ENCODE data around the gene FMO4. TPM values are rescaled to one million over a fixed set of nuclear protein-coding genes. Genes with fewer than 3 reads are reported as not detected.
"Not testable (repeated sequence)": the region's sequence is repeated elsewhere in the genome, so short reads cannot be mapped to it uniquely, and the experiment has no call there.

FMO4 gene
- total and polyA plus RNA-seq, 10 of the 15 experiments (the other 5 are each of a cell fraction or from before 2014, with no cell fraction given), result 0.26 to 3.0 (median 1.1) TPM

DNA sequence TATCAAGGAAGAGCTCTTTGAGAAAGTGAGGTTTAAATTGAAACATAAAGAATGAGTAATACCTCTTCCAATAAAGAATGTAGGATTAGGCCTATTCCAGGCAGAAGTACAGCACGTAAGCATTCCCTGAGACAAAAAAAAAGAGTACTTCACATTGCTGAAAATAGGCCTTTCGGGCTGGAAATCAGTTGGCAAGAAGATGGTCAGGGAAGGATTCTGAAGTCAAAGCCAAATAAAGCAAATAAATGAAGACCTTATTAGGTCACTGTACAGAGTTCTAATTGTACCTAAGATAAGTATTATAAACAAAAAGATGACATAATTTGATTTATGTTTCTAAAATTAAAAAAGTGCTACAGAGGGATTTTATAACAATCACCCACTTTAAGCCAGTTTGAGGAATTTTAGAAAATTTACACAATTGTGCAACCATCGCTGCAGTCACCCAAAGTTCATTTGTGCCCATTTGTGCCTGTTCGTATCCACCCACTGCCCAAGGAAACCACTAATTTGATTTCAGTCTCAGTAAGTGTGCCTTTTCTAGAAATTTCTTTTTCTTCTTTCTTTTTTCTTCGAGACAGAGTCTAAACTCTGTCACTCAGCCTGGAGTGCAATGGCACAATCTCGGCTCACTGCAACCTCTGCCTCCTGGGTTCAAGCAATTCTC lies 58.6 kb downstream of the FMO4 start:
- Histone ChIP-seq H3K27me3 (replicated peaks in 1 of 2; ENCODE audit: control insufficient read depth in 2 of 2, insufficient read depth in 2 of 2, low read length in 1 of 2) (no peaks in the 10 kb centered on the region), H3K9me3 (replicated peaks; ENCODE audit: control insufficient read depth, insufficient read depth, low read length) (no peaks in the 10 kb centered on the region), H3K4me1 (ENCODE audit: control insufficient read depth, insufficient read depth, low read length) (no peaks in the 10 kb centered on the region), H2AFZ (ENCODE audit: control insufficient read depth, low read depth, low read length) (no peak overlapping the region), H3K4me3 (no peak overlapping the region), H3K79me2 (ENCODE audit: control insufficient read depth, insufficient read depth, low read length) (no peaks in the 10 kb centered on the region), H3K27ac (ENCODE audit: control insufficient read depth, insufficient read depth) (no peak overlapping the region), H3K4me2 (ENCODE audit: control insufficient read depth, insufficient read depth) (no peak overlapping the region), H4K20me1 (ENCODE audit: control insufficient read depth, insufficient read depth) (no peaks in the 10 kb centered on the region), H3K36me3 (ENCODE audit: control insufficient read depth in 2 of 2, insufficient read depth in 2 of 2, low read length in 1 of 2) (no peaks in the 10 kb centered on the region), H3K9ac (ENCODE audit: control insufficient read depth, insufficient read depth, low read length) (no peak overlapping the region)
- WGBS (ENCODE audit: insufficient coverage, insufficient replicate concordance, low lambda C conversion rate, missing lambda C conversion rate), result 39% methylated on average over 6 of the region's 6 CpGs
- ChIA-PET SMC1A (ENCODE audit: uncharacterized antibody, unreplicated experiment) (interaction anchor here (0.6 to 0.7 kb wide), 2 partner anchors 11 to 75 kb away, joined by 3 read pairs; no protein-coding TSS in a partner anchor), RAD21 (ENCODE audit: unreplicated experiment) (no interaction called here), POLR2A (no interaction called here), CTCF (no interaction called here)
- TF ChIP-seq ZNF274 (IDR thresholded peaks at IDR 0.05; ENCODE audit: insufficient read depth, insufficient read length) (no peak), RAD21 (IDR thresholded peaks at IDR 0.05; ENCODE audit: insufficient read depth, low read depth, low read length) (no peak)
- TF ChIP-seq, protein P1, sequence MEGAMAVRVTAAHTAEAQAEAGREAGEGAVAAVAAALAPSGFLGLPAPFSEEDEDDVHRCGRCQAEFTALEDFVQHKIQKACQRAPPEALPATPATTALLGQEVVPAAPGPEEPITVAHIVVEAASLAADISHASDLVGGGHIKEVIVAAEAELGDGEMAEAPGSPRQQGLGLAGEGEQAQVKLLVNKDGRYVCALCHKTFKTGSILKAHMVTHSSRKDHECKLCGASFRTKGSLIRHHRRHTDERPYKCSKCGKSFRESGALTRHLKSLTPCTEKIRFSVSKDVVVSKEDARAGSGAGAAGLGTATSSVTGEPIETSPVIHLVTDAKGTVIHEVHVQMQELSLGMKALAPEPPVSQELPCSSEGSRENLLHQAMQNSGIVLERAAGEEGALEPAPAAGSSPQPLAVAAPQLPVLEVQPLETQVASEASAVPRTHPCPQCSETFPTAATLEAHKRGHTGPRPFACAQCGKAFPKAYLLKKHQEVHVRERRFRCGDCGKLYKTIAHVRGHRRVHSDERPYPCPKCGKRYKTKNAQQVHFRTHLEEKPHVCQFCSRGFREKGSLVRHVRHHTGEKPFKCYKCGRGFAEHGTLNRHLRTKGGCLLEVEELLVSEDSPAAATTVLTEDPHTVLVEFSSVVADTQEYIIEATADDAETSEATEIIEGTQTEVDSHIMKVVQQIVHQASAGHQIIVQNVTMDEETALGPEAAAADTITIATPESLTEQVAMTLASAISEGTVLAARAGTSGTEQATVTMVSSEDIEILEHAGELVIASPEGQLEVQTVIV (IDR thresholded peaks at IDR 0.05; ENCODE audit: borderline replicate concordance, partially characterized antibody), result no peak
- intact Hi-C loops (cut with micrococcal nuclease; ENCODE audit: unreplicated experiment), result no loop called here
- BruUV-seq (replicated peaks), result no TSS peak
- ATAC-seq (no peak), FAIRE-seq (no peak), DNase-seq (ENCODE audit: low read depth, low spot score) (no peak)
- in situ Hi-C loops (cut with MboI), result no loop called here

DNA sequence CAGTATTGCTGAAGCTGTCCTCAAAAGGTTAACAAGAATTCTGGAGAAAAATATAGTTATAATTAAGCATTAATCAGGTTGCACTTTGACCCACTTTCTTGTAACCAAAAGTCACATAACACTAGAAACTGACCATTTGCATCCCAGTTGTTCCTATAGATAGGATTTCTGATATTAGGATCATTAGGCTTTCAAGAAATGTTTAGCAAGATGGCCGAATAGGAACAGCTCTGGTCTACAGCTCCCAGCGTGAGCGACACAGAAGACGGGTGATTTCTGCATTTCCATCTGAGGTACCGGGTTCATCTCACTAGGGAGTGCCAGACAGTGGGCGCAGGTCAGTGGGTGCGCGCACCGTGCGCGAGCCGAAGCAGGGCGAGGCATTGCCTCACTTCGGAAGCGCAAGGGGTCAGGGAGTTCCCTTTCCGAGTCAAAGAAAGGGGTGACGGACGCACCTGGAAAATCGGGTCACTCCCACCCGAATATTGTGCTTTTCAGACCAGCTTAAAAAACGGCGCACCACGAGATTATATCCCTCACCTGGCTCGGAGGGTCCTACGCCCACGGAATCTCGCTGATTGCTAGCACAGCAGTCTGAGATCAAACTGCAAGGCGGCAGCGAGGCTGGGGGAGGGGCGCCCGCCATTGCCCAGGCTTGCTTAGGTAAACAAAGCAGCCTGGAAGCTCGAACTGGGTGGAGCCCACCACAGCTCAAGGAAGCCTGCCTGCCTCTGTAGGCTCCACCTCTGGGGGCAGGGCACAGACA lies 59.6 kb downstream of the FMO4 start:
- RAD21 ChIA-PET (ENCODE audit: unreplicated experiment); H3K36me3 ChIP-seq (ENCODE audit: control insufficient read depth in 2 of 2, insufficient read depth in 2 of 2, low read length in 1 of 2); ATAC-seq; H3K27ac ChIP-seq (ENCODE audit: control insufficient read depth, insufficient read depth); H3K9ac ChIP-seq (ENCODE audit: control insufficient read depth, insufficient read depth, low read length); in situ Hi-C loops (cut with MboI); POLR2A ChIA-PET; DNase-seq (ENCODE audit: low read depth, low spot score); intact Hi-C loops (cut with micrococcal nuclease; ENCODE audit: unreplicated experiment); H3K4me2 ChIP-seq (ENCODE audit: control insufficient read depth, insufficient read depth); H3K9me3 ChIP-seq (replicated peaks; ENCODE audit: control insufficient read depth, insufficient read depth, low read length); H3K4me3 ChIP-seq; BruUV-seq (replicated peaks); CTCF ChIA-PET; H3K4me1 ChIP-seq (ENCODE audit: control insufficient read depth, insufficient read depth, low read length); FAIRE-seq; H3K79me2 ChIP-seq (ENCODE audit: control insufficient read depth, insufficient read depth, low read length); H3K27me3 ChIP-seq (replicated peaks in 1 of 2; ENCODE audit: control insufficient read depth in 2 of 2, insufficient read depth in 2 of 2, low read length in 1 of 2); H2AFZ ChIP-seq (ENCODE audit: control insufficient read depth, low read depth, low read length); H4K20me1 ChIP-seq (ENCODE audit: control insufficient read depth, insufficient read depth): not testable (repeated sequence)
- SMC1A ChIA-PET (ENCODE audit: uncharacterized antibody, unreplicated experiment), result interaction anchor here (0.7 kb wide), 1 partner anchor 76 kb away, joined by 3 read pairs; no protein-coding TSS in a partner anchor
- 55% methylated on average over 12 of the region's 32 CpGs for WGBS (ENCODE audit: insufficient coverage, insufficient replicate concordance, low lambda C conversion rate, missing lambda C conversion rate)
